ENCODE measurements around the gene RSPH4A.

GRCh38 chr6:116577486-116577885 lies 38.8 kb upstream of the RSPH4A start:
- TF ChIP-seq, protein P1, sequence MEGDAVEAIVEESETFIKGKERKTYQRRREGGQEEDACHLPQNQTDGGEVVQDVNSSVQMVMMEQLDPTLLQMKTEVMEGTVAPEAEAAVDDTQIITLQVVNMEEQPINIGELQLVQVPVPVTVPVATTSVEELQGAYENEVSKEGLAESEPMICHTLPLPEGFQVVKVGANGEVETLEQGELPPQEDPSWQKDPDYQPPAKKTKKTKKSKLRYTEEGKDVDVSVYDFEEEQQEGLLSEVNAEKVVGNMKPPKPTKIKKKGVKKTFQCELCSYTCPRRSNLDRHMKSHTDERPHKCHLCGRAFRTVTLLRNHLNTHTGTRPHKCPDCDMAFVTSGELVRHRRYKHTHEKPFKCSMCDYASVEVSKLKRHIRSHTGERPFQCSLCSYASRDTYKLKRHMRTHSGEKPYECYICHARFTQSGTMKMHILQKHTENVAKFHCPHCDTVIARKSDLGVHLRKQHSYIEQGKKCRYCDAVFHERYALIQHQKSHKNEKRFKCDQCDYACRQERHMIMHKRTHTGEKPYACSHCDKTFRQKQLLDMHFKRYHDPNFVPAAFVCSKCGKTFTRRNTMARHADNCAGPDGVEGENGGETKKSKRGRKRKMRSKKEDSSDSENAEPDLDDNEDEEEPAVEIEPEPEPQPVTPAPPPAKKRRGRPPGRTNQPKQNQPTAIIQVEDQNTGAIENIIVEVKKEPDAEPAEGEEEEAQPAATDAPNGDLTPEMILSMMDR (IDR thresholded peaks at IDR 0.05): no peak
- TF ChIP-seq POLR2A (IDR thresholded peaks at IDR 0.05) (no peak), POLR2AphosphoS5 (IDR thresholded peaks at IDR 0.05) (no peak)
